Body of pancreas (tissue), 4 donors: ENCODE measurements around the gene CFAP161. TPM values are rescaled to one million over a fixed set of nuclear protein-coding genes. Genes with fewer than 3 reads are reported as not detected.

ENCODE experiments used
- ATAC-seq: fragments of 150-250 bp; one replicate; pipeline ENCODE4 v1.9.1; 2016
- DNase-seq, 4 donors: peaks; one replicate each; pipeline ENCODE4 v3.0.0-alpha.2; 2019
- H3K27ac ChIP-seq, 4 donors: fragments of 200-600 bp; sonication (generic); 1 replicate in 3 of 4; 2 replicates in 1 of 4; pipeline versions ENCODE4 v1.5.1 to v1.6.1; 2016 to 2019; ENCODE audit warnings: mild to moderate bottlenecking in 1 of 4, mixed read lengths in 1 of 4, moderate library complexity in 1 of 4
- H3K27me3 ChIP-seq, 2 donors: fragments of 200-600 bp; sonication (generic); one replicate each; pipeline ENCODE4 v1.6.0; 2016; ENCODE audit warnings: mild to moderate bottlenecking in 1 of 2
- H3K36me3 ChIP-seq, 2 donors: fragments of 200-600 bp; sonication (generic); replicated peaks in 1 of 2; 2 replicates each; pipeline ENCODE4 v1.5.1; 2016; ENCODE audit warnings: low read depth in 2 of 2; ENCODE audit not compliant: insufficient read depth in 1 of 2
- H3K4me1 ChIP-seq: fragments of 200-600 bp; sonication (generic); one replicate; pipeline ENCODE4 v1.6.0; 2016
- H3K4me3 ChIP-seq, 2 donors: fragments of 200-600 bp; sonication (generic); 1 replicate in 1 of 2; 2 replicates in 1 of 2; pipeline ENCODE4 v1.5.1; 2016 to 2019
- H3K9me3 ChIP-seq, 3 donors: fragments of 200-600 bp; sonication (generic); 1 replicate in 2 of 3; 2 replicates in 1 of 3; pipeline ENCODE4 v1.5.1; 2016
- POLR2A ChIP-seq, 3 donors: fragments of 450-650 bp; IDR thresholded peaks; one replicate each; pipeline ENCODE4 v1.6.1; 2016; ENCODE audit warnings: antibody characterized with exemption in 3 of 3, mild to moderate bottlenecking in 2 of 3
- WGBS, 2 donors: methylation state at CpG; one replicate each; pipeline ENCODE4 v1.1.5; 2017; 5-methylcytosine and 5-hydroxymethylcytosine counted together
- intact Hi-C: fragments of 100-400 bp; cut with DNase I; formaldehyde crosslinking; loops from one replicate; pipeline ENCODE4 v1.15.1; 2023
- total RNA-seq, 2 donors: library from RNA; depleted of rRNA; stranded (reverse); fragments of >200 nt; gene quantifications; one replicate each; pipeline ENCODE4 v1.1.0, GENCODE V29; 2016
- TF ChIP-seq, protein P1 (sequence below), 7 experiments: fragments of 450-650 bp in 4 of 7; fragments of 200-600 bp in 3 of 7; sonication (generic) in 3 of 7; IDR thresholded peaks; one replicate each; pipeline ENCODE4 v1.5.1; 2016 to 2019; ENCODE audit warnings: antibody characterized with exemption in 7 of 7

CFAP161 gene
- total RNA-seq, 2 donors from 2014 or later = not detected

DNA sequence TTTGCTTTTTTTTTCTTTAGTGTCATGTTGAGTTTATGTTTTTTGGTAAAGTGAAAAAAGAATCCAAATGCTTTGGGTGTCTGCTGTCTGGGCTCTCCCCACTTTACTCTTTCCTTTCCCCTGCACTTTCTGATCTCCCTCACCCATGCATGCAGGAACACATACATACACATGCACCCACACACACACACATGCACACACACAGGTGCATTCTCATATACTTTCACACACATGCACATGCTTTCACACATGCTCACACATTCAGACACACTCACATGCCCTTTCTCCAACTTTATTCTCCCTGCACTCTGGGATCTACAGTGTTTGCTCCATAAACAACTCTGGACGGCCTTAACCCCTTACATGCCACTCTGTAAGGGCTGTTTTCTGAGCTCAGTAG lies 46.4 kb upstream of the CFAP161 start:
- H3K9me3 ChIP-seq = no peaks in the 10 kb centered on the region
- 13 to 19% methylated on average over 1 of the region's 1 CpG for WGBS, 2 donors
- no peak overlapping the region for H3K27ac ChIP-seq
- no peak overlapping the region for H3K4me3 ChIP-seq
- H3K27me3 ChIP-seq = no peaks in the 10 kb centered on the region
- peaks cover 10% of the 10 kb centered on the region for H3K4me1 ChIP-seq
- H3K36me3 ChIP-seq = no peaks in the 10 kb centered on the region
- intact Hi-C loops = no loop called here
- ATAC-seq (no peak), DNase-seq (no peak)
- TF ChIP-seq, protein P1, sequence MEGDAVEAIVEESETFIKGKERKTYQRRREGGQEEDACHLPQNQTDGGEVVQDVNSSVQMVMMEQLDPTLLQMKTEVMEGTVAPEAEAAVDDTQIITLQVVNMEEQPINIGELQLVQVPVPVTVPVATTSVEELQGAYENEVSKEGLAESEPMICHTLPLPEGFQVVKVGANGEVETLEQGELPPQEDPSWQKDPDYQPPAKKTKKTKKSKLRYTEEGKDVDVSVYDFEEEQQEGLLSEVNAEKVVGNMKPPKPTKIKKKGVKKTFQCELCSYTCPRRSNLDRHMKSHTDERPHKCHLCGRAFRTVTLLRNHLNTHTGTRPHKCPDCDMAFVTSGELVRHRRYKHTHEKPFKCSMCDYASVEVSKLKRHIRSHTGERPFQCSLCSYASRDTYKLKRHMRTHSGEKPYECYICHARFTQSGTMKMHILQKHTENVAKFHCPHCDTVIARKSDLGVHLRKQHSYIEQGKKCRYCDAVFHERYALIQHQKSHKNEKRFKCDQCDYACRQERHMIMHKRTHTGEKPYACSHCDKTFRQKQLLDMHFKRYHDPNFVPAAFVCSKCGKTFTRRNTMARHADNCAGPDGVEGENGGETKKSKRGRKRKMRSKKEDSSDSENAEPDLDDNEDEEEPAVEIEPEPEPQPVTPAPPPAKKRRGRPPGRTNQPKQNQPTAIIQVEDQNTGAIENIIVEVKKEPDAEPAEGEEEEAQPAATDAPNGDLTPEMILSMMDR (IDR thresholded peaks at IDR 0.05) = no peak
- no peak for TF ChIP-seq POLR2A (IDR thresholded peaks at IDR 0.05)

DNA sequence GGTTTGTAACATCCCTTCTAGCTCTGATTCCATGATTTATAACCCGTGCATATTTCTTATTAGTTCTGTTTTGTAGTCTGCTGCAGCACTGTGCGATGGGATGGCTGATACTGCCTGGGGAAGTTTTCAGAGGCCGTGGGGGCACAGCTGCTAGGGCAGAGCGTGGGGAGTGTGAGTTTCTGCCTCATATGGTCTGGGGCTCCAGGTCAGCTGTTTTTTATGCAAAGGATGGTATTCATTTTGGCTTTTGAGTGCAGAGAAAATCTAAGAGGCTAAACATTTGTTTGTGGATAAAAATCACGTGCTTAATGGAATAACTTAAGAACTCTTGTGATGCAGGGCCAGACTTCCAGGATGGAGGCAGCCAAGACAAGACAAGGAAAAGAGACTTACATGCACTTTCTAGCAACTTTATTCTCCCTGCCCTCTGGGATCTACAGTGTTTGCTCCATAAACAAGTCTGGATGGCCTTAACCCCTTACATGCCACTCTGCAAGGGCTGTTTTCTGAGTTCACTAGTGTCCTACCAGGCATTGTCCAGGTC lies 45.5 kb upstream of the CFAP161 start:
- WGBS, 2 donors = 71 to 77% methylated on average over 5 of the region's 5 CpGs
- Histone ChIP-seq H3K4me3 (no peak overlapping the region), H3K9me3 (no peaks in the 10 kb centered on the region), H3K27me3 (no peaks in the 10 kb centered on the region), H3K4me1 (peaks cover 15% of the 10 kb centered on the region), H3K36me3 (no peaks in the 10 kb centered on the region), H3K27ac (no peak overlapping the region)
- DNase-seq (no peak), ATAC-seq (no peak)
- intact Hi-C loops = no loop called here
- TF ChIP-seq, protein P1 (IDR thresholded peaks at IDR 0.05) = no peak
- no peak for TF ChIP-seq POLR2A (IDR thresholded peaks at IDR 0.05)

DNA sequence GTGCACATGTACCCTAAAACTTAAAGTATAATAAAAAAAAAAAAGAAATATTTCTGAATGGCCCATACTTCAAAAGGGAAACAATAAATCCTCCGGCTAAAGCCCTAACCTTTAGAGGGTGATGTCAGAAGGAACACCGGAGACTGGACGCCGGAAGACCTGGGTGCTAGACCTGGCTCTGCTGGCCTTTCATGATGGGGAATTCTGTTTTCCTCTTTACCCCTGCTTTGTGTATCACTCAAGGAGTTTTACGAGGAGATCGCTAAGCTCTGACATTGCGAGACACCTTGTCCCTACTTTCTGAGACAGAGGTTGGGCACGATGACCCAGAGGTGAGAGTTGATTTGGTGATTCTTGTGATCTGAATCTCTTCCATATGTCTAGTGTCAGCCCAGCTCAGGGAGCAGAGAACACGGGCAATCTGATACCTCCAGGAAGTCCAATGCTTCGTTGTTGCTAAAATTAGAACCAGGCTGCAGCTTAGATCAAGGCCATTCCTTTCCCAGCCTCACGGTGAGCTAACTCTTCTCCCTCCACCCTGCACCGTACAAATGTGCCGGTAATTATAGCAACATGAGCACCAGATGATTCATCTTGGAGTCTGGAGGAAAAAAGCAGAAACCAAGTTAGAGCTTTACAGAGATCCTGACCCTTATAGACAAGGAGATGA lies 42.0 kb upstream of the CFAP161 start:
- DNase-seq (peak; percentile 58 to 81 (median 77)), ATAC-seq (peak; percentile 97)
- intact Hi-C loops = no loop called here
- Histone ChIP-seq H3K27ac (peak overlapping the region; percentile 42 to 69 (median 66)), H3K27me3 (no peaks in the 10 kb centered on the region), H3K9me3 (no peaks in the 10 kb centered on the region), H3K4me1 (peaks cover 15% of the 10 kb centered on the region), H3K4me3 (no peak overlapping the region), H3K36me3 (no peaks in the 10 kb centered on the region)
- WGBS, 2 donors = 42 to 46% methylated on average over 13 of the region's 13 CpGs
- TF ChIP-seq, protein P1 (IDR thresholded peaks at IDR 0.05) = peak in 2 of 7 experiments; percentile 2 to 5
- peak in 2 of 3 donors; percentile 26 to 36 for TF ChIP-seq POLR2A (IDR thresholded peaks at IDR 0.05)

DNA sequence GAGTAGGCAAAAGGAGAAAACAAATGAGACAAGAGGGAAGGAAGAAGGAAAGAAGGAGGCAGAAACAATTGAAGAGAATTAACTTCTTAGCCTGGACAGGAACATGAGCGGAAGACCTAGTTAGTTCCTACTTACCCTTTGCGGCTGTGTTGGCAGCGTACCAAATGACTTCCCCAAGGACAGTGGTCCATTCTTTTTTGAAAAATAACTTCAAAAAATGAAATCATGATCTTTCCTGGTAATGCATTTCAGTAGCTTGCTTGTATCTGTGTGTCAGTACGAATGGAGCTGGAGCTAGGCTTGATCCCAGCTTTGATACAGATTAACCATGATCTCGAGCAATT lies 41.5 kb upstream of the CFAP161 start:
- peak; percentile 25 to 43 (median 36) for DNase-seq
- Histone ChIP-seq H3K9me3 (no peaks in the 10 kb centered on the region), H3K27me3 (no peaks in the 10 kb centered on the region), H3K36me3 (no peaks in the 10 kb centered on the region), H3K27ac (peak overlapping the region; percentile 42 to 69 (median 66)), H3K4me3 (no peak overlapping the region), H3K4me1 (peaks cover 15% of the 10 kb centered on the region)
- intact Hi-C loops = no loop called here
- peak; percentile 24 for ATAC-seq
- TF ChIP-seq, protein P1 (IDR thresholded peaks at IDR 0.05) = no peak
- no peak for TF ChIP-seq POLR2A (IDR thresholded peaks at IDR 0.05)
- WGBS, 2 donors = 18 to 21% methylated on average over 5 of the region's 5 CpGs

DNA sequence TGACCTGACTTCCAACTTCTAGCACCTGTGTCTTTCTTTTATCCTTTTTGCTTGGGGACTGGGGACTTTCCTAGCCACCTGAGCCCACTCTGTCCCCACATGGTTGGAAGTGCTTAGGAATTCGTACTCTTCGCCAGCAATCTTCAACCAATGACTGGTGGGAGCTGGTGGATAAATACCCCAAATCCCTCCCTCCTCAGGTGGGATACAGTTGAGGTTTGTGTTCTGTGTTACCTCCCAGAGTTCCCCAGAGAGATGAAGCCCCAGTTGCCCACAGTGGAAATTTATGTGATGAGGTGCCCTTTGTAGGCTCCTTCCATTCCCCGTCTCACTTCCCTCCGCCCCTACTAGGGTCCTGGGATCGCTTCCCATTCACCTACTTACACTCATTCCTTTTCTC lies 40.1 kb upstream of the CFAP161 start:
- intact Hi-C loops = no loop called here
- DNase-seq (no peak), ATAC-seq (no peak)
- TF ChIP-seq, protein P1 (IDR thresholded peaks at IDR 0.05) = no peak
- no peak for TF ChIP-seq POLR2A (IDR thresholded peaks at IDR 0.05)
- Histone ChIP-seq H3K27me3 (no peaks in the 10 kb centered on the region), H3K4me1 (peaks cover 15% of the 10 kb centered on the region), H3K9me3 (no peaks in the 10 kb centered on the region), H3K4me3 (no peak overlapping the region), H3K36me3 (no peaks in the 10 kb centered on the region), H3K27ac (no peak overlapping the region)
- WGBS, 2 donors = 92 to 100% methylated on average over 5 of the region's 5 CpGs
